Heart left ventricle (tissue), 13 donors: ENCODE measurements around the gene INSL4.

Experiments
- CTCF ChIP-seq, 12 donors: fragments of 200-600 bp; sonication (generic) in 4 of 12; IDR thresholded peaks; one replicate each; pipeline versions ENCODE4 v1.5.0 to v1.8.0; 2018 to 2022; ENCODE audit warnings: antibody characterized with exemption in 12 of 12, mild to moderate bottlenecking in 5 of 12
- POLR2A ChIP-seq, 2 donors: fragments of 450-650 bp; IDR thresholded peaks; one replicate each; pipeline ENCODE4 v1.6.1; 2017; ENCODE audit warnings: antibody characterized with exemption in 2 of 2, mild to moderate bottlenecking in 2 of 2, moderate library complexity in 2 of 2
- donor health status: ischemic (EF 13 %, LVEDD 7.1; RV severe dilation, severe dysfunction).
- donor health status: DM: no; HTN: yes; CAD: no.
- donor health status: DM: no; HTN: no; CAD: no.
- donor health status: ischemic (EF 25% LVEDD 6.9; RV normal size, moderate dysfunction).
- donor health status: ischemic (EF 25% LVEDD 5.7; RV mildly dilated, moderate dysfunction).
- donor health status: ischemic (EF 35%, LVEDD 5.7; RV mildly dilated, moderate dysfunction).
- donor health status: nonischemic (EF 11% LVEDD 7.7; RV severe dilation, severe dysfunction).
- donor health status: DM: yes; HTN: yes; CAD: no.
- donor health status: PGD.
- donor health status: ischemic (EF 29% LVEDD 5.4; RV normal size, mild dysfunction).
- donor health status: nonischemic (EF 23%, LVEDD 6.1; RV moderate dilation, normal function).

- no peak for TF ChIP-seq POLR2A (IDR thresholded peaks at IDR 0.05)
- TF ChIP-seq CTCF (IDR thresholded peaks at IDR 0.05) = no peak
Observed at GRCh38 chr9:5230554-5230953, 665 bp upstream of the INSL4 start.
